Measurements from ENCODE around the gene SIGLEC5. TPM values are rescaled to one million over a fixed set of nuclear protein-coding genes. Genes with fewer than 3 reads are reported as not detected.

The SIGLEC5 gene
- total and polyA plus RNA-seq, 2 of the 13 experiments (the other 11 are each of a cell fraction or from before 2014, with no cell fraction given), result not detected

GRCh38 chr19:51607920-51608562, 22.2 kb downstream of the SIGLEC5 start (continued):
- TF ChIP-seq ZHX2 (IDR thresholded peaks at IDR 0.05; ENCODE audit: low read depth) (no peak), ZHX2 (CRISPR knock-in tag; IDR thresholded peaks at IDR 0.05; ENCODE audit: borderline replicate concordance) (peak; percentile 79; the same call in 1 of the 2 replicates), HBP1 (CRISPR knock-in tag; IDR thresholded peaks at IDR 0.05; ENCODE audit: low read depth) (peak; percentile 91), POLR2A (IDR thresholded peaks at IDR 0.05; ENCODE audit: insufficient read depth in 1 of 2, low read depth in 2 of 2, low read length in 2 of 2) (no peak), PATZ1 (CRISPR knock-in tag; IDR thresholded peaks at IDR 0.05) (peak; percentile 66), ZNF296 (CRISPR knock-in tag; conservative IDR thresholded peaks at IDR 0.05) (no peak), U2AF1 (optimal IDR thresholded peaks at IDR 0.05; ENCODE audit: low read depth, low read length) (no peak), PRDM10 (CRISPR knock-in tag; IDR thresholded peaks at IDR 0.05; ENCODE audit: low read depth) (0 out of 2 replicates have a peak, but pooled peaks have one; percentile 50), ZNF331 (CRISPR knock-in tag; IDR thresholded peaks at IDR 0.05) (peak; percentile 97), FOXJ3 (CRISPR knock-in tag; IDR thresholded peaks at IDR 0.05; ENCODE audit: borderline replicate concordance) (no peak), FOXM1 (CRISPR knock-in tag; IDR thresholded peaks at IDR 0.05) (peak; percentile 68; the same call in 1 of the 2 replicates), ZNF333 (CRISPR knock-in tag; IDR thresholded peaks at IDR 0.05; ENCODE audit: borderline replicate concordance) (0 out of 2 replicates have a peak, but pooled peaks have one; percentile 29), ZNF691 (CRISPR knock-in tag; IDR thresholded peaks at IDR 0.05; ENCODE audit: borderline replicate concordance, low read depth) (peak; percentile 92; the same call in 1 of the 2 replicates), ZNF33A (CRISPR knock-in tag; IDR thresholded peaks at IDR 0.05; ENCODE audit: borderline replicate concordance) (no peak)
